Measurements from ENCODE around the gene OR1S1.

The OR1S1 gene

DNA sequence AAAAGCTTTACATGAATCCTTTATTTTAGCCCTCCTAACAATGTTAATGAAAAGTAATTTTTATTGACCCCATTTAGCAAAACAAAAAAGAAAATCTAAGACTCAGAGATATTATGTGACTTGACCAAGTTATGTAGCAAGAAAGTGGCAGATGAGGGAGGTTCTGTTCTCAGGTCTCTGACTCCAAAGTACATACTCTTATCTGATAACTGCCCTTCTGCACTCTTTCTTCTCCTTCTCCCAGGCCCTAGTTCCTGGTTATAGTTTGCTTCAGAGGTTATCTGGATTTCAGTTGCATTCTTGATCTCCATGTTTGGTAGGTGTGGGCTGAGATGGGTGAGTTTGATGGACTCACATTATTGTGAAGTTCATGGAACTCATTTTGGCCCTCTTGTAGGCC, 19.1 kb upstream of the OR1S1 start (continued):
- no peak for TF ChIP-seq ZNF843 (tag by site-specific recombination; IDR thresholded peaks at IDR 0.05)
- TF ChIP-seq ZNF707 (tag by site-specific recombination; IDR thresholded peaks at IDR 0.05): no peak

- H3K9me3 ChIP-seq (ENCODE audit: control insufficient read depth, insufficient read depth, low read depth, low read length): no peaks in the 10 kb centered on the region
- TF ChIP-seq ZNF280D (tag by site-specific recombination; IDR thresholded peaks at IDR 0.05) (no peak), ZNF768 (tag by site-specific recombination; IDR thresholded peaks at IDR 0.05) (no peak), OSR2 (tag by site-specific recombination; IDR thresholded peaks at IDR 0.05) (no peak), ZNF23 (tag by site-specific recombination; IDR thresholded peaks at IDR 0.05; ENCODE audit: borderline replicate concordance) (no peak)
- TF ChIP-seq, protein P1, sequence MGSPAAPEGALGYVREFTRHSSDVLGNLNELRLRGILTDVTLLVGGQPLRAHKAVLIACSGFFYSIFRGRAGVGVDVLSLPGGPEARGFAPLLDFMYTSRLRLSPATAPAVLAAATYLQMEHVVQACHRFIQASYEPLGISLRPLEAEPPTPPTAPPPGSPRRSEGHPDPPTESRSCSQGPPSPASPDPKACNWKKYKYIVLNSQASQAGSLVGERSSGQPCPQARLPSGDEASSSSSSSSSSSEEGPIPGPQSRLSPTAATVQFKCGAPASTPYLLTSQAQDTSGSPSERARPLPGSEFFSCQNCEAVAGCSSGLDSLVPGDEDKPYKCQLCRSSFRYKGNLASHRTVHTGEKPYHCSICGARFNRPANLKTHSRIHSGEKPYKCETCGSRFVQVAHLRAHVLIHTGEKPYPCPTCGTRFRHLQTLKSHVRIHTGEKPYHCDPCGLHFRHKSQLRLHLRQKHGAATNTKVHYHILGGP (tag by site-specific recombination; IDR thresholded peaks at IDR 0.05): no peak
- TF ChIP-seq, protein P2, sequence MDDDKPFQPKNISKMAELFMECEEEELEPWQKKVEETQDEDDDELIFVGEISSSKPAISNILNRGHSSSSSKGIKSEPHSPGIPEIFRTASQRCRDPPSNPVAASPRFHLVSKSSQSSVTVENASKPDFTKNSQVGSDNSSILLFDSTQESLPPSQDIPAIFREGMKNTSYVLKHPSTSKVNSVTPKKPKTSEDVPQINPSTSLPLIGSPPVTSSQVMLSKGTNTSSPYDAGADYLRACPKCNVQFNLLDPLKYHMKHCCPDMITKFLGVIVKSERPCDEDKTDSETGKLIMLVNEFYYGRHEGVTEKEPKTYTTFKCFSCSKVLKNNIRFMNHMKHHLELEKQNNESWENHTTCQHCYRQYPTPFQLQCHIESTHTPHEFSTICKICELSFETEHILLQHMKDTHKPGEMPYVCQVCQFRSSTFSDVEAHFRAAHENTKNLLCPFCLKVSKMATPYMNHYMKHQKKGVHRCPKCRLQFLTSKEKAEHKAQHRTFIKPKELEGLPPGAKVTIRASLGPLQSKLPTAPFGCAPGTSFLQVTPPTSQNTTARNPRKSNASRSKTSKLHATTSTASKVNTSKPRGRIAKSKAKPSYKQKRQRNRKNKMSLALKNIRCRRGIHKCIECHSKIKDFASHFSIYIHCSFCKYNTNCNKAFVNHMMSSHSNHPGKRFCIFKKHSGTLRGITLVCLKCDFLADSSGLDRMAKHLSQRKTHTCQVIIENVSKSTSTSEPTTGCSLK (tag by site-specific recombination; IDR thresholded peaks at IDR 0.05): no peak
- no peaks in the 10 kb centered on the region for H3K4me1 ChIP-seq (ENCODE audit: control insufficient read depth, insufficient read depth, low read length)
- CTCF ChIA-PET: interaction anchor here (0.6 kb wide), 1 partner anchor 1736 kb away, joined by 3 read pairs; no protein-coding TSS in a partner anchor
- POLR2A ChIA-PET: no interaction called here
- H3K27ac ChIP-seq (ENCODE audit: extremely low read depth, low read depth, low read length): no peak overlapping the region
- no peak overlapping the region for H3K4me3 ChIP-seq (ENCODE audit: low read depth, low read length)
- H3K36me3 ChIP-seq (ENCODE audit: control insufficient read depth in 2 of 2, insufficient read depth in 1 of 2, low read length in 2 of 2): no peaks in the 10 kb centered on the region
These were observed 16.6 kb upstream of the OR1S1 start for GRCh38 chr11:58195939-58196338.

- CTCF ChIA-PET: no interaction called here
- H3K4me1 ChIP-seq (ENCODE audit: control insufficient read depth, insufficient read depth, low read length): no peaks in the 10 kb centered on the region
- POLR2A ChIA-PET: no interaction called here
- no peaks in the 10 kb centered on the region for H3K36me3 ChIP-seq (ENCODE audit: control insufficient read depth in 2 of 2, insufficient read depth in 1 of 2, low read length in 2 of 2)
- no peaks in the 10 kb centered on the region for H3K9me3 ChIP-seq (ENCODE audit: control insufficient read depth, insufficient read depth, low read depth, low read length)
- no peak overlapping the region for H3K27ac ChIP-seq (ENCODE audit: extremely low read depth, low read depth, low read length)
- TF ChIP-seq ZNF624 (tag by site-specific recombination; IDR thresholded peaks at IDR 0.05): no peak
- TF ChIP-seq, protein P3, sequence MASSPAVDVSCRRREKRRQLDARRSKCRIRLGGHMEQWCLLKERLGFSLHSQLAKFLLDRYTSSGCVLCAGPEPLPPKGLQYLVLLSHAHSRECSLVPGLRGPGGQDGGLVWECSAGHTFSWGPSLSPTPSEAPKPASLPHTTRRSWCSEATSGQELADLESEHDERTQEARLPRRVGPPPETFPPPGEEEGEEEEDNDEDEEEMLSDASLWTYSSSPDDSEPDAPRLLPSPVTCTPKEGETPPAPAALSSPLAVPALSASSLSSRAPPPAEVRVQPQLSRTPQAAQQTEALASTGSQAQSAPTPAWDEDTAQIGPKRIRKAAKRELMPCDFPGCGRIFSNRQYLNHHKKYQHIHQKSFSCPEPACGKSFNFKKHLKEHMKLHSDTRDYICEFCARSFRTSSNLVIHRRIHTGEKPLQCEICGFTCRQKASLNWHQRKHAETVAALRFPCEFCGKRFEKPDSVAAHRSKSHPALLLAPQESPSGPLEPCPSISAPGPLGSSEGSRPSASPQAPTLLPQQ (tag by site-specific recombination; IDR thresholded peaks at IDR 0.05): no peak
- TF ChIP-seq ZNF292 (tag by site-specific recombination; IDR thresholded peaks at IDR 0.05; ENCODE audit: borderline replicate concordance, low read depth): no peak
- TF ChIP-seq, protein P4, sequence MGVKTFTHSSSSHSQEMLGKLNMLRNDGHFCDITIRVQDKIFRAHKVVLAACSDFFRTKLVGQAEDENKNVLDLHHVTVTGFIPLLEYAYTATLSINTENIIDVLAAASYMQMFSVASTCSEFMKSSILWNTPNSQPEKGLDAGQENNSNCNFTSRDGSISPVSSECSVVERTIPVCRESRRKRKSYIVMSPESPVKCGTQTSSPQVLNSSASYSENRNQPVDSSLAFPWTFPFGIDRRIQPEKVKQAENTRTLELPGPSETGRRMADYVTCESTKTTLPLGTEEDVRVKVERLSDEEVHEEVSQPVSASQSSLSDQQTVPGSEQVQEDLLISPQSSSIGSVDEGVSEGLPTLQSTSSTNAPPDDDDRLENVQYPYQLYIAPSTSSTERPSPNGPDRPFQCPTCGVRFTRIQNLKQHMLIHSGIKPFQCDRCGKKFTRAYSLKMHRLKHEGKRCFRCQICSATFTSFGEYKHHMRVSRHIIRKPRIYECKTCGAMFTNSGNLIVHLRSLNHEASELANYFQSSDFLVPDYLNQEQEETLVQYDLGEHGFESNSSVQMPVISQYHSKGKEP (tag by site-specific recombination; IDR thresholded peaks at IDR 0.05): no peak
- TF ChIP-seq ZNF747 (tag by site-specific recombination; IDR thresholded peaks at IDR 0.05): no peak
- TF ChIP-seq ZNF677 (tag by site-specific recombination; IDR thresholded peaks at IDR 0.05): no peak
- no peak for TF ChIP-seq ZNF121 (tag by site-specific recombination; IDR thresholded peaks at IDR 0.05)
- H3K4me3 ChIP-seq (ENCODE audit: low read depth, low read length): no peak overlapping the region
These were observed 13.2 kb upstream of the OR1S1 start for GRCh38 chr11:58199271-58199670.

Measured in HEK293 (cell line).